B cell (primary cell): ENCODE data around the gene RAN. TPM values are rescaled to one million over a fixed set of nuclear protein-coding genes. Genes with fewer than 3 reads are reported as not detected.

Source experiments
- ATAC-seq: fragments of 200-7000 bp; cut with Tn5 transposase; one replicate; pipeline ENCODE4 v1.10.0; 2021; ENCODE audit warnings: low read depth, mild to moderate bottlenecking, moderate number of reproducible peaks, moderate library complexity
- CTCF ChIA-PET: fragments of 350-600 bp; sonication (Branson Sonifier 250); formaldehyde crosslinking; loops from one replicate; lab custom pipeline; 2021; ENCODE audit warnings: antibody characterized with exemption, inconsistent platforms; lab: Charles Lee
- POLR2A ChIA-PET: fragments of 350-600 bp; sonication (Branson Sonifier 250); formaldehyde crosslinking; loops from one replicate; lab custom pipeline; 2021; ENCODE audit warnings: antibody characterized with exemption; lab: Charles Lee
- DNase-seq: peaks from one replicate; pipeline ENCODE4 v3.0.0; 2013
- H2AFZ ChIP-seq: 2 replicates; pipeline ENCODE4 v1.6.1; 2012; ENCODE audit warnings: mild to moderate bottlenecking, low read depth, low read length; ENCODE audit not compliant: insufficient read depth, poor library complexity, severe bottlenecking
- H3K27ac ChIP-seq, 2 donors: 1 replicate in 1 of 2; 2 replicates in 1 of 2; pipeline ENCODE4 v1.5.1; 2012 to 2013; ENCODE audit warnings: low read length in 2 of 2, mild to moderate bottlenecking in 2 of 2, moderate library complexity in 1 of 2
- H3K27me3 ChIP-seq, 4 experiments: fragments of 200-600 bp in 1 of 4; sonication (generic) in 1 of 4; replicated peaks in 1 of 4; 1 replicate in 2 of 4; 2 replicates in 2 of 4; pipeline versions ENCODE4 v1.6.1 to v1.7.0; 2013 to 2016; ENCODE audit warnings: low read length in 3 of 4, mild to moderate bottlenecking in 2 of 4, mixed read lengths in 1 of 4, moderate library complexity in 1 of 4; ENCODE audit not compliant: insufficient read depth in 4 of 4, control insufficient read depth in 3 of 4; ENCODE audit errors: control extremely low read depth in 1 of 4
- H3K36me3 ChIP-seq, 2 experiments: replicated peaks in 1 of 2; 1 replicate in 1 of 2; 2 replicates in 1 of 2; pipeline versions ENCODE4 v1.6.1 to v1.7.1; 2013; ENCODE audit warnings: low read length in 1 of 2; ENCODE audit not compliant: insufficient read depth in 2 of 2, control insufficient read depth in 1 of 2; ENCODE audit errors: control extremely low read depth in 1 of 2, extremely low read depth in 1 of 2
- H3K4me1 ChIP-seq, 2 donors: fragments of 200-600 bp in 1 of 2; sonication (generic) in 1 of 2; 1 replicate in 1 of 2; 2 replicates in 1 of 2; pipeline versions ENCODE4 v1.5.1 to v1.6.1; 2013 to 2017; ENCODE audit warnings: low read length in 2 of 2; ENCODE audit not compliant: control insufficient read depth in 2 of 2, insufficient read depth in 2 of 2
- H3K4me2 ChIP-seq: replicated peaks from 2 replicates; pipeline ENCODE3; 2012; ENCODE audit warnings: mild to moderate bottlenecking, low read depth, low read length; ENCODE audit not compliant: poor library complexity, severe bottlenecking
- H3K4me3 ChIP-seq, 5 experiments: fragments of 200-600 bp in 1 of 5; sonication (generic) in 1 of 5; 1 replicate in 3 of 5; 2 replicates in 2 of 5; pipeline versions ENCODE4 v1.5.1 to v1.7.0; 2011 to 2016; ENCODE audit warnings: low read length in 4 of 5, mild to moderate bottlenecking in 4 of 5, low read depth in 2 of 5, control low read depth in 1 of 5, moderate library complexity in 1 of 5; ENCODE audit not compliant: insufficient read depth in 1 of 5; ENCODE audit errors: control extremely low read depth in 1 of 5, extremely low read depth in 1 of 5
- H3K79me2 ChIP-seq: fragments of 200-600 bp; sonication (generic); one replicate; pipeline ENCODE4 v1.6.0; 2016; ENCODE audit warnings: low read length; ENCODE audit not compliant: control insufficient read depth, insufficient read depth
- H3K9ac ChIP-seq: fragments of 200-600 bp; sonication (generic); 2 replicates; pipeline ENCODE4 v1.6.1; 2017; ENCODE audit warnings: mild to moderate bottlenecking, low read length, moderate library complexity
- H3K9me3 ChIP-seq, 3 donors: one replicate each; pipeline versions ENCODE4 v1.6.1 to v1.7.1; 2013; ENCODE audit warnings: low read length in 2 of 3; ENCODE audit not compliant: control insufficient read depth in 2 of 3, insufficient read depth in 1 of 3; ENCODE audit errors: control extremely low read depth in 1 of 3
- H4K20me1 ChIP-seq: 2 replicates; pipeline ENCODE4 v1.6.0; 2012; ENCODE audit warnings: mild to moderate bottlenecking, low read length; ENCODE audit not compliant: insufficient read depth, control insufficient read depth, poor library complexity, severe bottlenecking
- H3K27ac Mint-ChIP-seq: one replicate; pipeline ENCODE4 v1.8.0; 2021; ENCODE audit warnings: mixed read lengths
- H3K27me3 Mint-ChIP-seq: one replicate; pipeline ENCODE4 v1.8.0; 2021; ENCODE audit warnings: mixed read lengths
- H3K4me1 Mint-ChIP-seq: one replicate; pipeline ENCODE4 v1.8.0; 2021; ENCODE audit warnings: mixed read lengths
- H3K4me3 Mint-ChIP-seq: one replicate; pipeline ENCODE4 v1.8.0; 2021; ENCODE audit warnings: mixed read lengths
- H3K9me3 Mint-ChIP-seq: one replicate; pipeline ENCODE4 v1.8.0; 2022; ENCODE audit warnings: mixed read lengths; ENCODE audit not compliant: insufficient read depth
- CTCF ChIP-seq: fragments of 200-600 bp; IDR thresholded peaks from one replicate; pipeline ENCODE4 v1.8.0; 2022; ENCODE audit warnings: antibody characterized with exemption, mild to moderate bottlenecking
- EZH2 ChIP-seq: IDR thresholded peaks from 2 replicates; pipeline ENCODE4 v1.6.1; 2012; ENCODE audit warnings: borderline replicate concordance, low read depth, mild to moderate bottlenecking, moderate library complexity, low read length; ENCODE audit not compliant: insufficient read depth, poor library complexity, severe bottlenecking
- WGBS: methylation state at CpG from one replicate; pipeline ENCODE4 v1.1.5; 2013; ENCODE audit warnings: missing lambda C conversion rate; ENCODE audit not compliant: insufficient coverage; 5-methylcytosine and 5-hydroxymethylcytosine counted together
- intact Hi-C: fragments of 100-400 bp; cut with micrococcal nuclease; formaldehyde crosslinking; loops from one replicate; pipeline ENCODE4 v1.10.0; 2022
- polyA plus RNA-seq: library from polyadenylated mRNA; depleted of rRNA; stranded (reverse); fragments of >200 nt; gene quantifications from 2 replicates; pipeline ENCODE4 v1.2.3, GENCODE V29; 2012
- total RNA-seq, 2 donors: library from RNA; stranded (reverse); fragments of 120-200 nt in 1 of 2; gene quantifications; 1 replicate in 1 of 2; 2 replicates in 1 of 2; pipeline versions ENCODE4 v1.2.3 to v1.2.4, GENCODE V29; 2013 to 2022

RAN gene
- total and polyA plus RNA-seq, 2 donors (not counting 1 experiment from before 2014, with no cell fraction given), result 298 to 339 TPM

GRCh38 chr12:130838951-130839769 lies 32.7 kb upstream of the RAN start, which contains the start of gene STX2:
Gene STX2, minus strand, starts transcription at chr12:130839250. Its CDS starts 151 bp downstream, at chr12:130839099.
- H3K36me3 ChIP-seq, result no peaks in the 10 kb centered on the region
- peaks cover 23% of the 10 kb centered on the region for H3K4me1 Mint-ChIP-seq
- peak within 1 kb of the TSS; percentile 91 for H3K4me2 ChIP-seq
- H3K27ac ChIP-seq, result no peak within 1 kb of the TSS
- no peaks in the 10 kb centered on the region for H3K9me3 ChIP-seq
- H4K20me1 ChIP-seq, result no peaks in the 10 kb centered on the region
- peaks cover 10 to 17% of the 10 kb centered on the region in 2 donors for H3K4me1 ChIP-seq
- intact Hi-C loops, result loop anchor here (1.0 kb wide), 2 partner anchors 20 to 32 kb away; no protein-coding TSS in a partner anchor
- WGBS, result 1% methylated on average over 79 of the region's 79 CpGs
- peak within 1 kb of the TSS; percentile 86 for H3K4me3 Mint-ChIP-seq
- peak within 1 kb of the TSS; percentile 66 for H3K9ac ChIP-seq
- H3K27ac Mint-ChIP-seq, result peak within 1 kb of the TSS; percentile 64
- H3K9me3 Mint-ChIP-seq, result no peaks in the 10 kb centered on the region
- H3K79me2 ChIP-seq, result no peaks in the 10 kb centered on the region
- H3K27me3 Mint-ChIP-seq, result no peaks in the 10 kb centered on the region
- CTCF ChIA-PET, result interaction anchor here (1.1 to 1.7 kb wide), 2 partner anchors 13 to 31 kb away, joined by 3 to 5 read pairs; no protein-coding TSS in a partner anchor
- peak; percentile 95 for ATAC-seq
- TF ChIP-seq CTCF (no peak), EZH2 (no peak)
- H2AFZ ChIP-seq, result peak within 1 kb of the TSS; percentile 87
- POLR2A ChIA-PET, result no interaction called here
- H3K27me3 ChIP-seq, result no peaks in the 10 kb centered on the region
- H3K4me3 ChIP-seq, result peak within 1 kb of the TSS; percentile 42 to 81 (median 56)
- DNase-seq, result peak; percentile 91
